DND-41 (cell line): ENCODE data around the gene PC.

Experiments used
- CTCF ChIP-seq: IDR thresholded peaks from 2 replicates; pipeline ENCODE4 v1.5.1; 2012; ENCODE audit warnings: borderline replicate concordance, low read length, moderate library complexity, mild to moderate bottlenecking; ENCODE audit not compliant: poor library complexity, severe bottlenecking; ENCODE audit errors: extremely low read depth
- EZH2 ChIP-seq: IDR thresholded peaks from 3 replicates; pipeline ENCODE4 v1.6.1; 2012; ENCODE audit warnings: borderline replicate concordance, low read depth, mild to moderate bottlenecking, moderate library complexity, low read length, inconsistent platforms; ENCODE audit not compliant: severe bottlenecking

DNA sequence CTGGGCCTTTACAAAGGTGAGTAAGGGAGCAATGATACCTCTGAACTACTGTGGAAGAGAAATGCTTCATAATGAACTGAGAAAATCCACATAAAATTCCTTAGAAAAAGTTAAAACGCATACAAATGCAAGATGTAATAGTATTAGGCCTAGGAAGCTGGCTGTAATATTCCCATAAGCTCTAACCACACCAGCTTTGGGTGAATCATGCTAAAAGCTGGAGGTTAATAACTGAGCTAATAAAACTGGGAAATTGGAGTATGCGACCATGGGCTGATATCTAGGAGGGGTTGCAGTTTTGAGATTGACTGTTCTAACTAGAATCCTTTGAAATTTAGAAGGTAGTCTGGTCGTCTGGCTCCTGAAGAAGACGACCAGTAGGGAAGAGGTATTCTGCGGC is 143.5 kb downstream of the PC start:
- TF ChIP-seq CTCF (no peak), EZH2 (no peak)
